Fibroblast of pulmonary artery (primary cell): ENCODE measurements around the gene SLC13A2.
"Not testable (repeated sequence)": the region's sequence is repeated elsewhere in the genome, so short reads cannot be mapped to it uniquely, and the experiment has no call there.

Source experiments
- DNase-seq: peaks from one replicate; pipeline ENCODE4 v3.0.0-alpha.2; 2010; ENCODE audit warnings: low read depth
- H3K4me3 ChIP-seq: replicated peaks from 2 replicates; pipeline ENCODE4 v1.5.1; 2011; ENCODE audit warnings: low read depth, mild to moderate bottlenecking, control low read depth, low read length, moderate library complexity
- CTCF ChIP-seq: IDR thresholded peaks from 2 replicates; pipeline ENCODE4 v1.5.1; 2011; ENCODE audit warnings: mild to moderate bottlenecking, control low read depth, low read length, inconsistent platforms; ENCODE audit errors: missing control alignments

SLC13A2 gene

GRCh38 chr17:28518578-28518977, 45.1 kb downstream of the SLC13A2 start:
- no peak for TF ChIP-seq CTCF
- DNase-seq = no peak
- H3K4me3 ChIP-seq = no peak overlapping the region

- no peak for TF ChIP-seq CTCF
- no peak overlapping the region for H3K4me3 ChIP-seq
- DNase-seq = no peak
Measured at GRCh38 chr17:28519236-28519635, 45.8 kb downstream of the SLC13A2 start.

- no peak for TF ChIP-seq CTCF
- DNase-seq = no peak
- H3K4me3 ChIP-seq = no peak overlapping the region
Measured at GRCh38 chr17:28520687-28521086, 47.2 kb downstream of the SLC13A2 start.

GRCh38 chr17:28521311-28522085, 48.1 kb downstream of the SLC13A2 start:
- DNase-seq = no peak
- H3K4me3 ChIP-seq = no peak overlapping the region
- no peak for TF ChIP-seq CTCF

- not testable (repeated sequence) for H3K4me3 ChIP-seq, DNase-seq
Measured at GRCh38 chr17:28522281-28522680, 48.8 kb downstream of the SLC13A2 start.

GRCh38 chr17:28523186-28523585, 49.7 kb downstream of the SLC13A2 start:
- no peak overlapping the region for H3K4me3 ChIP-seq
- DNase-seq = no peak
- no peak for TF ChIP-seq CTCF

GRCh38 chr17:28523876-28524275, 50.4 kb downstream of the SLC13A2 start:
- no peak overlapping the region for H3K4me3 ChIP-seq
- no peak for TF ChIP-seq CTCF
- DNase-seq = no peak
